Adrenal gland (tissue), 12 donors: Measurements from ENCODE around the gene HEG1. TPM values are rescaled to one million over a fixed set of nuclear protein-coding genes. Genes with fewer than 3 reads are reported as not detected.

ENCODE experiments used
- DNase-seq, 7 donors: peaks; one replicate each; pipeline ENCODE4 v3.0.0-alpha.2; 2019 to 2020
- H3K27ac ChIP-seq, 5 donors: fragments of 200-600 bp; sonication (generic) in 4 of 5; 1 replicate in 3 of 5; 2 replicates in 2 of 5; pipeline versions ENCODE4 v1.5.1 to v1.8.0; 2016 to 2020; ENCODE audit warnings: mild to moderate bottlenecking in 1 of 5
- H3K27me3 ChIP-seq: fragments of 200-600 bp; 2 replicates; pipeline ENCODE4 v1.8.0; 2021
- H3K36me3 ChIP-seq, 2 donors: fragments of 200-600 bp; replicated peaks in 1 of 2; 1 replicate in 1 of 2; 2 replicates in 1 of 2; pipeline versions ENCODE4 v1.5.1 to v1.8.0; 2018 to 2022
- H3K4me1 ChIP-seq, 2 donors: fragments of 200-600 bp; replicated peaks in 1 of 2; 1 replicate in 1 of 2; 2 replicates in 1 of 2; pipeline versions ENCODE4 v1.5.1 to v1.8.0; 2018 to 2021
- H3K4me3 ChIP-seq, 4 donors: fragments of 200-600 bp; sonication (generic) in 3 of 4; one replicate each; pipeline ENCODE4 v1.5.1; 2016 to 2018
- H3K9me3 ChIP-seq, 3 donors: fragments of 200-600 bp; sonication (generic) in 1 of 3; replicated peaks in 1 of 3; 1 replicate in 2 of 3; 2 replicates in 1 of 3; pipeline versions ENCODE4 v1.5.1 to v1.8.0; 2016 to 2021
- POLR2A ChIP-seq, 2 donors: fragments of 450-650 bp; IDR thresholded peaks; one replicate each; pipeline ENCODE4 v1.6.1; 2017; ENCODE audit warnings: antibody characterized with exemption in 2 of 2, mild to moderate bottlenecking in 2 of 2, moderate library complexity in 1 of 2
- WGBS, 4 donors: extraction: QIAGEN DNeasy Blood & Tissue Kit in 2 of 4; methylation state at CpG; one replicate each; pipeline versions ENCODE4 v1.1.5 to v1.1.7; 2013 to 2017; 5-methylcytosine and 5-hydroxymethylcytosine counted together
- intact Hi-C, 2 donors: fragments of 100-400 bp; cut with DNase I; formaldehyde crosslinking; loops; one replicate each; pipeline versions ENCODE4 v1.14.1 to v1.15.0; 2022 to 2023
- polyA plus RNA-seq, 3 donors: library from polyadenylated mRNA; stranded (reverse); fragments of 200-250 nt in 2 of 3; fragments of 350-450 nt in 1 of 3; fragmentation: Illumina TruSeq in 1 of 3; extraction: RNeasy Lipid Tissue Mini Kit (QIAGEN cat#74804) in 1 of 3; gene quantifications; one replicate each; pipeline ENCODE4 v1.2.3, GENCODE V29; 2013 to 2014
- total RNA-seq, 9 donors: library from RNA; depleted of rRNA in 4 of 9; stranded (reverse); fragments of >200 nt in 4 of 9; fragments of 120-200 nt in 1 of 9; fragmentation: NEBNext Ultra II Directional in 1 of 9; extraction: Animal tissue kit (Norgen Biotek cat#: 25700) in 1 of 9; gene quantifications; one replicate each; pipeline versions ENCODE4 v1.1.0 to v1.2.4, GENCODE V29; 2013 to 2023
- TF ChIP-seq, protein P1 (sequence below), 6 experiments: fragments of 450-650 bp in 4 of 6; fragments of 200-600 bp in 2 of 6; sonication (generic) in 1 of 6; IDR thresholded peaks; 1 replicate in 5 of 6; 2 replicates in 1 of 6; pipeline versions ENCODE4 v1.5.1 to v1.8.0; 2016 to 2021; ENCODE audit warnings: antibody characterized with exemption in 6 of 6, mild to moderate bottlenecking in 2 of 6, moderate library complexity in 1 of 6
- donor health status: healthy with polysubstance abuse.
- donor health status: Bipolar disorder and iron deficiency.
- donor health status: DM: yes; HTN: yes; CAD: no.
- donor health status: DM: no; HTN: no; CAD: no.
- donor health status: DM: no; HTN: no; CAD: no.
- donor health status: DM: yes; HTN: yes; CAD: no.

HEG1 gene
- total and polyA plus RNA-seq, 12 donors: 5.7 to 107 (median 37.9) TPM

DNA sequence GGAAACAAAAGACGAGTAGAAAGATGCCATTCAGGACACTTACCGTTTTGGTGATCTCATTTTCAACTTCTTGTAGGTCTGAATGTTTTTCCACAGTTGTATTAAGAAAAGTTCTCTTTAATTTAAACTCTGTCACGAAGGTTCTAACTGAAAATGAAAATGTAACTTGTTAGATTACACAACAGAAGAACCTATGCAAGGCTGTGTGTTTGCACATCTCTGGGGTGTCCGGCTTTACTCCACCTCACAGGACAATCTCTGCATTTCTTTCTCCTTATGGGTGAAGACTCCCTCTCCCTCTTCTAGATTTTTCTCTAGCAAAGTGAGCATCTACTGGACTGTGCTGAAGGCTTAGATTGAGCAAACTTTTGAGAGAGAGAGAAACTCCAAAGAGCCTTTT is 50.6 kb downstream of the HEG1 start:
- intact Hi-C loops: loop anchor here in 1 of 2 donors (10.0 kb wide), 1 partner anchor 140 kb away; no protein-coding TSS in a partner anchor
- Histone ChIP-seq H3K4me1 (peaks cover 4 to 21% of the 10 kb centered on the region in 2 donors), H3K27ac (no peak overlapping the region), H3K4me3 (no peak overlapping the region), H3K36me3 (peaks cover 0 to 23% of the 10 kb centered on the region in 2 donors), H3K9me3 (no peaks in the 10 kb centered on the region), H3K27me3 (no peaks in the 10 kb centered on the region)
- TF ChIP-seq POLR2A (IDR thresholded peaks at IDR 0.05): no peak
- TF ChIP-seq, protein P1, sequence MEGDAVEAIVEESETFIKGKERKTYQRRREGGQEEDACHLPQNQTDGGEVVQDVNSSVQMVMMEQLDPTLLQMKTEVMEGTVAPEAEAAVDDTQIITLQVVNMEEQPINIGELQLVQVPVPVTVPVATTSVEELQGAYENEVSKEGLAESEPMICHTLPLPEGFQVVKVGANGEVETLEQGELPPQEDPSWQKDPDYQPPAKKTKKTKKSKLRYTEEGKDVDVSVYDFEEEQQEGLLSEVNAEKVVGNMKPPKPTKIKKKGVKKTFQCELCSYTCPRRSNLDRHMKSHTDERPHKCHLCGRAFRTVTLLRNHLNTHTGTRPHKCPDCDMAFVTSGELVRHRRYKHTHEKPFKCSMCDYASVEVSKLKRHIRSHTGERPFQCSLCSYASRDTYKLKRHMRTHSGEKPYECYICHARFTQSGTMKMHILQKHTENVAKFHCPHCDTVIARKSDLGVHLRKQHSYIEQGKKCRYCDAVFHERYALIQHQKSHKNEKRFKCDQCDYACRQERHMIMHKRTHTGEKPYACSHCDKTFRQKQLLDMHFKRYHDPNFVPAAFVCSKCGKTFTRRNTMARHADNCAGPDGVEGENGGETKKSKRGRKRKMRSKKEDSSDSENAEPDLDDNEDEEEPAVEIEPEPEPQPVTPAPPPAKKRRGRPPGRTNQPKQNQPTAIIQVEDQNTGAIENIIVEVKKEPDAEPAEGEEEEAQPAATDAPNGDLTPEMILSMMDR (IDR thresholded peaks at IDR 0.05): no peak
- DNase-seq: no peak
- 86 to 89% (median 87%) methylated on average over 4 of the region's 4 CpGs for WGBS, 4 donors

DNA sequence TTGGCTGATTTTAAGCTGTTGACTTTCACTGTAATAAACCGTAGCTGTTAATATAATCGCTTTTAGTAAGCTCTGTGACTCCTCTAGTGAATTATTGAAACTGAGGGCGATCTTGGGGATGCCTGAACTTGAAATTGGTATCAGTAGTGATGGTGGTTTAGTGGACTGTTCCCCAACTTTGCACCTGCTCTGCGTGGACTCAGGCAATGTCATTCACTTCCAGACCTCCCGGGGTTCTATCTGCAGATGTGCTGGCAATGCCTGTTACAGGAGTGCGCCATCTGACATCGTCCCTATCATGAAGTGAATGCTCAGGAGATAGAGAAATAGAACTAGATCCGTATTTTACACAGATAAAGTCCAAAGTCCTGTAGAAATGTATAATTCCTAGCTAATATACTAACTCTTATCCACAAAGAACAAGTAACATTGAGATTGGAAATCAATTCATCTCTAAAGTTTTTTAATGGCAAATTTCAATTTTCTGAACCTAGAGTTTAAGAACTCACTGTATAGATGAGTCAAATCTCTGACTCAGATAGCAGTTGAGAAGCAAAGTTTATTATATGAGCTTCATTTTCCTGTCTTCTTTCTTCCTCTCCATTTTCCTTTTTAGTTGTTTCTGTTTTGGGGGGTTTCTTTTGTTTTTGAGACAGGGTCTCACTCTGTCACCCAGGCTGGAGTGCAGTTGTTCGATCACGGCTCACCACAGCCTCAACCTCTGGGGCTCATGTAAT is 51.8 kb downstream of the HEG1 start:
- H3K27ac ChIP-seq: peak overlapping the region in 3 of 5 donors; percentile 19 to 54 (median 33)
- WGBS, 4 donors: 71 to 87% (median 83%) methylated on average over 10 of the region's 10 CpGs

DNA sequence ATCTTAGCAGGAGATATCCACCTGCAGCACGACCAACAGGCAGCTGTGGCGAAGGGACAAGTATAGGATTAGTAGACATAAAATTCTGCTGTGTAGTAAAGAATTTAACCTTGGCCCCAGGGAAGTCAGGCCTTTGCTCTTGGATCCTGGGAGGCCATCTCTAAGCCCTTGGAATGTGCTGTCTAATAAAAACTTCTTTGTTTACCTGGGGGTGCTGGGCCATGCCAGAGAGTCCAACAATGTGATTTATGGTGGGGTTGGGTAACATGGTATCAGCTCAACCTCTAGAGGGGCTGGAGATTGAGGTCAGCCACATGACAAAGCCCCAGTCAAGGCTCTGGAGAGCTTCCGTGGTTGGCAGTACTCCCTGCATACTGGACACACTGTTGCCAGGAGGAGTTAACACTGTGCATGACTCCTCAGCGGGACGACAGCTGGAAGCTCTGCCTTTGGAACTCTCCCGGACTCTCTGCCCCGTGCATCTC is 52.4 kb downstream of the HEG1 start:
- Histone ChIP-seq H3K4me3 (no peak overlapping the region), H3K9me3 (no peaks in the 10 kb centered on the region), H3K27me3 (no peaks in the 10 kb centered on the region), H3K36me3 (peaks cover 0 to 12% of the 10 kb centered on the region in 2 donors), H3K27ac (peak overlapping the region in 3 of 5 donors; percentile 19 to 54 (median 33)), H3K4me1 (peaks cover 6 to 26% of the 10 kb centered on the region in 2 donors)
- DNase-seq: peak; percentile 58 to 91 (median 87)
- intact Hi-C loops: loop anchor here in 1 of 2 donors (10.0 kb wide), 1 partner anchor 141 kb away; no protein-coding TSS in a partner anchor
- peak in 1 of 2 donors; percentile 44 for TF ChIP-seq POLR2A (IDR thresholded peaks at IDR 0.05)
- TF ChIP-seq, protein P1 (IDR thresholded peaks at IDR 0.05): no peak
- WGBS, 4 donors: 33 to 56% (median 46%) methylated on average over 4 to 7 of the region's 7 CpGs

More for the DNA sequence above, 51.8 kb downstream of the HEG1 start:
- peaks cover 6 to 26% of the 10 kb centered on the region in 2 donors for H3K4me1 ChIP-seq
- H3K9me3 ChIP-seq: no peaks in the 10 kb centered on the region
- TF ChIP-seq, protein P1 (IDR thresholded peaks at IDR 0.05): no peak
- TF ChIP-seq POLR2A (IDR thresholded peaks at IDR 0.05): no peak
- H3K4me3 ChIP-seq: no peak overlapping the region
- intact Hi-C loops: loop anchor here in 1 of 2 donors (10.0 kb wide), 1 partner anchor 141 kb away; no protein-coding TSS in a partner anchor
- no peak for DNase-seq
- H3K27me3 ChIP-seq: no peaks in the 10 kb centered on the region
- peaks cover 0 to 12% of the 10 kb centered on the region in 2 donors for H3K36me3 ChIP-seq
